Smooth muscle cell (in vitro differentiated cells): ENCODE measurements around the gene SHC3. TPM values are rescaled to one million over a fixed set of nuclear protein-coding genes. Genes with fewer than 3 reads are reported as not detected.

Experiments
- DNase-seq: peaks from one replicate; lab custom pipeline; 2025; ENCODE audit not compliant: unreplicated experiment; lab: John Stamatoyannopoulos, UW
- H2AFZ ChIP-seq: fragments of 200-600 bp; sonication (generic); 2 replicates; pipeline ENCODE4 v1.6.0; 2016; ENCODE audit warnings: antibody characterized with exemption, low read depth, mild to moderate bottlenecking
- H3F3A ChIP-seq: fragments of 200-600 bp; sonication (generic); 2 replicates; pipeline ENCODE4 v1.6.0; 2017; ENCODE audit warnings: antibody characterized with exemption, low read depth
- H3K27ac ChIP-seq: fragments of 200-600 bp; sonication (generic); 2 replicates; pipeline ENCODE4 v1.5.1; 2016; ENCODE audit warnings: low read depth, mild to moderate bottlenecking
- H3K27me3 ChIP-seq: fragments of 200-600 bp; sonication (generic); 2 replicates; pipeline ENCODE4 v1.6.1; 2016; ENCODE audit warnings: low read depth, mild to moderate bottlenecking
- H3K36me3 ChIP-seq: fragments of 200-600 bp; sonication (generic); 2 replicates; pipeline ENCODE4 v1.5.1; 2016; ENCODE audit warnings: low read depth
- H3K4me1 ChIP-seq: fragments of 200-600 bp; sonication (generic); 2 replicates; pipeline ENCODE4 v1.5.1; 2016; ENCODE audit warnings: low read depth
- H3K4me2 ChIP-seq: fragments of 200-600 bp; sonication (generic); 2 replicates; pipeline ENCODE4 v1.6.0; 2016; ENCODE audit warnings: mild to moderate bottlenecking
- H3K4me3 ChIP-seq: fragments of 200-600 bp; sonication (generic); 2 replicates; pipeline ENCODE4 v1.5.1; 2016; ENCODE audit warnings: mild to moderate bottlenecking
- H3K79me2 ChIP-seq: fragments of 200-600 bp; sonication (generic); 2 replicates; pipeline ENCODE4 v1.6.0; 2016; ENCODE audit warnings: low read depth, mild to moderate bottlenecking
- H3K9ac ChIP-seq: fragments of 200-600 bp; sonication (generic); 2 replicates; pipeline ENCODE4 v1.6.0; 2016; ENCODE audit warnings: low read depth
- H3K9me3 ChIP-seq: fragments of 200-600 bp; sonication (generic); replicated peaks from 2 replicates; pipeline ENCODE4 v1.5.1; 2016; ENCODE audit warnings: low read depth
- H4K20me1 ChIP-seq: fragments of 200-600 bp; sonication (generic); 2 replicates; pipeline ENCODE4 v1.6.0; 2016; ENCODE audit warnings: low read depth
- CTCF ChIP-seq: fragments of 200-600 bp; sonication (generic); IDR thresholded peaks from 2 replicates; pipeline ENCODE4 v1.5.1; 2017; ENCODE audit warnings: borderline replicate concordance, mild to moderate bottlenecking, antibody characterized with exemption; ENCODE audit not compliant: insufficient read depth, poor library complexity, severe bottlenecking
- WGBS: methylation state at CpG from one replicate; pipeline ENCODE4 v1.1.7; 2016; ENCODE audit warnings: low lambda C conversion rate; 5-methylcytosine and 5-hydroxymethylcytosine counted together
- polyA plus RNA-seq: library from polyadenylated mRNA; unstranded; fragments of >200 nt; fragmentation: Nextera tagmentation; extraction: Ambion mirVana; gene quantifications from 2 replicates; pipeline ENCODE4 v1.2.1, GENCODE V29; 2016
- total RNA-seq: library from RNA; depleted of rRNA; stranded (reverse); fragments of >200 nt; gene quantifications from 2 replicates; pipeline ENCODE4 v1.2.3, GENCODE V29; 2014

The SHC3 gene
- total and polyA plus RNA-seq, 2 experiments from 2014 or later = 0.38 to 0.67 TPM

GRCh38 chr9:89171231-89171630 lies 7.4 kb downstream of the SHC3 start:
- 85% methylated on average over 3 of the region's 3 CpGs for WGBS
- no peak for DNase-seq
- Histone ChIP-seq H3K27me3 (peaks cover 19% of the 10 kb centered on the region), H3K4me1 (no peaks in the 10 kb centered on the region), H3K9me3 (no peaks in the 10 kb centered on the region), H4K20me1 (no peaks in the 10 kb centered on the region), H2AFZ (no peak overlapping the region), H3K4me2 (no peak overlapping the region), H3K4me3 (no peak overlapping the region), H3F3A (no peaks in the 10 kb centered on the region), H3K79me2 (no peaks in the 10 kb centered on the region), H3K27ac (no peak overlapping the region), H3K9ac (no peak overlapping the region), H3K36me3 (no peaks in the 10 kb centered on the region)
- TF ChIP-seq CTCF = no peak

GRCh38 chr9:89168901-89169813 lies 9.5 kb downstream of the SHC3 start:
- Histone ChIP-seq H4K20me1 (no peaks in the 10 kb centered on the region), H2AFZ (no peak overlapping the region), H3K9me3 (no peaks in the 10 kb centered on the region), H3K36me3 (no peaks in the 10 kb centered on the region), H3K9ac (no peak overlapping the region), H3K27me3 (no peaks in the 10 kb centered on the region), H3F3A (no peaks in the 10 kb centered on the region), H3K27ac (no peak overlapping the region), H3K4me1 (no peaks in the 10 kb centered on the region), H3K4me2 (no peak overlapping the region), H3K79me2 (no peaks in the 10 kb centered on the region), H3K4me3 (no peak overlapping the region)
- no peak for DNase-seq
- 82% methylated on average over 9 of the region's 9 CpGs for WGBS
- no peak for TF ChIP-seq CTCF

GRCh38 chr9:89167788-89168187 lies 10.8 kb downstream of the SHC3 start:
- Histone ChIP-seq H3K79me2 (no peaks in the 10 kb centered on the region), H3F3A (no peaks in the 10 kb centered on the region), H3K4me1 (no peaks in the 10 kb centered on the region), H3K9ac (no peak overlapping the region), H3K27ac (no peak overlapping the region), H3K4me2 (no peak overlapping the region), H3K27me3 (no peaks in the 10 kb centered on the region), H2AFZ (no peak overlapping the region), H3K9me3 (no peaks in the 10 kb centered on the region), H4K20me1 (no peaks in the 10 kb centered on the region), H3K4me3 (no peak overlapping the region), H3K36me3 (no peaks in the 10 kb centered on the region)
- no peak for TF ChIP-seq CTCF
- WGBS = 93% methylated on average over 5 of the region's 5 CpGs
- no peak for DNase-seq

GRCh38 chr9:89166852-89167251 lies 11.8 kb downstream of the SHC3 start:
- Histone ChIP-seq H3K4me1 (no peaks in the 10 kb centered on the region), H4K20me1 (no peaks in the 10 kb centered on the region), H3K4me2 (no peak overlapping the region), H2AFZ (no peak overlapping the region), H3K79me2 (no peaks in the 10 kb centered on the region), H3K27me3 (no peaks in the 10 kb centered on the region), H3K36me3 (no peaks in the 10 kb centered on the region), H3K9me3 (no peaks in the 10 kb centered on the region), H3K27ac (no peak overlapping the region), H3F3A (no peaks in the 10 kb centered on the region), H3K9ac (no peak overlapping the region), H3K4me3 (no peak overlapping the region)
- TF ChIP-seq CTCF = no peak
- 90% methylated on average over 4 of the region's 4 CpGs for WGBS
- no peak for DNase-seq
